WTC11 (cell line): ENCODE results near the gene LRRC8A. TPM values are rescaled to one million over a fixed set of nuclear protein-coding genes. Genes with fewer than 3 reads are reported as not detected.
A peak's percentile ranks its signal among the peaks of the same experiment; 100 is the strongest.

ENCODE experiments used
- ATAC-seq: fragments of 200-7000 bp; cut with Tn5 transposase; 2 replicates; pipeline ENCODE4 v1.10.0; 2021; ENCODE audit warnings: mild to moderate bottlenecking, moderate library complexity
- CTCF ChIA-PET: fragments of 300-600 bp; sonication (Branson Sonifier 250); formaldehyde crosslinking; loops from one replicate; lab custom pipeline; 2021; ENCODE audit warnings: antibody characterized with exemption; lab: Charles Lee
- POLR2A ChIA-PET: fragments of 350-600 bp; sonication (Branson Sonifier 250); formaldehyde crosslinking; loops from one replicate; lab custom pipeline; 2021; ENCODE audit warnings: antibody characterized with exemption; lab: Charles Lee
- DNase-seq: peaks from one replicate; pipeline ENCODE4 v3.0.0; 2021; ENCODE audit warnings: low spot score
- H3K27ac Mint-ChIP-seq: 2 replicates; pipeline ENCODE4 v1.8.0; 2021; ENCODE audit warnings: mixed read lengths
- H3K27me3 Mint-ChIP-seq: 2 replicates; pipeline ENCODE4 v1.8.0; 2021; ENCODE audit warnings: low read depth, mild to moderate bottlenecking, moderate library complexity, mixed read lengths
- H3K36me3 Mint-ChIP-seq: 2 replicates; pipeline ENCODE4 v1.8.0; 2021; ENCODE audit warnings: mixed read lengths
- H3K4me1 Mint-ChIP-seq: 2 replicates; pipeline ENCODE4 v1.8.0; 2022; ENCODE audit warnings: mixed read lengths
- H3K4me3 Mint-ChIP-seq: 2 replicates; pipeline ENCODE4 v1.8.0; 2021; ENCODE audit warnings: mild to moderate bottlenecking, moderate library complexity, mixed read lengths
- H3K9me3 Mint-ChIP-seq: 2 replicates; pipeline ENCODE4 v1.8.0; 2021; ENCODE audit warnings: mixed read lengths
- ELF4 ChIP-seq: sonication (generic); formaldehyde crosslinking; IDR thresholded peaks from 2 replicates; pipeline ENCODE4 v1.8.1; 2022; ENCODE audit warnings: low read depth, mild to moderate bottlenecking, moderate library complexity, missing genetic modification reagents
- ETV6 ChIP-seq: sonication (generic); formaldehyde crosslinking; IDR thresholded peaks from 2 replicates; pipeline ENCODE4 v1.8.1; 2022; ENCODE audit warnings: mild to moderate bottlenecking, missing genetic modification reagents
- FOXJ3 ChIP-seq: sonication (generic); formaldehyde crosslinking; IDR thresholded peaks from 2 replicates; pipeline ENCODE4 v1.9.0; 2021; ENCODE audit warnings: missing genetic modification reagents, mild to moderate bottlenecking, borderline replicate concordance
- GABPB1 ChIP-seq: sonication (generic); formaldehyde crosslinking; IDR thresholded peaks from 2 replicates; pipeline ENCODE4 v1.8.1; 2023; ENCODE audit warnings: mild to moderate bottlenecking, missing genetic modification reagents
- GTF2I ChIP-seq: fragments of 250-450 bp; sonication (Bioruptor Pico); conservative IDR thresholded peaks from 2 replicates; pipeline ENCODE4 v1.4.0; 2021; ENCODE audit warnings: mild to moderate bottlenecking
- JUN ChIP-seq: sonication (generic); formaldehyde crosslinking; IDR thresholded peaks from 2 replicates; pipeline ENCODE4 v1.8.0; 2023; ENCODE audit warnings: mild to moderate bottlenecking, missing genetic modification reagents
- SMAD4 ChIP-seq: sonication (generic); formaldehyde crosslinking; IDR thresholded peaks from 2 replicates; pipeline ENCODE4 v1.8.0; 2022; ENCODE audit warnings: mild to moderate bottlenecking, missing genetic modification reagents
- ZNF317 ChIP-seq: sonication (generic); formaldehyde crosslinking; IDR thresholded peaks from 2 replicates; pipeline ENCODE4 v1.8.1; 2023; ENCODE audit warnings: low read depth, mild to moderate bottlenecking, moderate library complexity, missing genetic modification reagents, borderline replicate concordance
- ZNF423 ChIP-seq: fragments of 250-450 bp; sonication (Bioruptor Pico); IDR thresholded peaks from 2 replicates; pipeline ENCODE4 v2.1.2; 2022; ENCODE audit warnings: mild to moderate bottlenecking, moderate library complexity
- total RNA-seq: library from RNA; stranded (reverse); gene quantifications from 3 replicates; pipeline ENCODE4 v1.2.3, GENCODE V29; 2021
- TF ChIP-seq, protein P1 (sequence below): sonication (generic); formaldehyde crosslinking; IDR thresholded peaks from 2 replicates; pipeline ENCODE4 v1.8.1; 2023; ENCODE audit warnings: mild to moderate bottlenecking, moderate library complexity, missing genetic modification reagents
- TF ChIP-seq, protein P2 (sequence below): fragments of 250-450 bp; sonication (Bioruptor Pico); IDR thresholded peaks from 2 replicates; pipeline ENCODE4 v1.9.0; 2021; ENCODE audit warnings: moderate library complexity, mild to moderate bottlenecking, inconsistent platforms, borderline replicate concordance
- TF ChIP-seq, protein P3 (sequence below): sonication (generic); formaldehyde crosslinking; IDR thresholded peaks from 2 replicates; pipeline ENCODE4 v1.8.1; 2023; ENCODE audit warnings: mild to moderate bottlenecking, missing genetic modification reagents, borderline replicate concordance
- TF ChIP-seq, protein P4 (sequence below): sonication (generic); formaldehyde crosslinking; IDR thresholded peaks from 2 replicates; pipeline ENCODE4 v1.8.0; 2022; ENCODE audit warnings: mild to moderate bottlenecking, missing genetic modification reagents
- TF ChIP-seq, protein P5 (sequence below): fragments of 250-450 bp; sonication (Bioruptor Pico); conservative IDR thresholded peaks from 2 replicates; pipeline ENCODE4 v1.9.0; 2021; ENCODE audit warnings: mild to moderate bottlenecking
- TF ChIP-seq, protein P6 (sequence below): fragments of 250-450 bp; sonication (Bioruptor Pico); IDR thresholded peaks from 2 replicates; pipeline ENCODE4 v1.9.0; 2021; ENCODE audit warnings: mild to moderate bottlenecking, borderline replicate concordance

LRRC8A gene
- total RNA-seq, 1 experiment from 2014 or later: 83.5 TPM

DNA sequence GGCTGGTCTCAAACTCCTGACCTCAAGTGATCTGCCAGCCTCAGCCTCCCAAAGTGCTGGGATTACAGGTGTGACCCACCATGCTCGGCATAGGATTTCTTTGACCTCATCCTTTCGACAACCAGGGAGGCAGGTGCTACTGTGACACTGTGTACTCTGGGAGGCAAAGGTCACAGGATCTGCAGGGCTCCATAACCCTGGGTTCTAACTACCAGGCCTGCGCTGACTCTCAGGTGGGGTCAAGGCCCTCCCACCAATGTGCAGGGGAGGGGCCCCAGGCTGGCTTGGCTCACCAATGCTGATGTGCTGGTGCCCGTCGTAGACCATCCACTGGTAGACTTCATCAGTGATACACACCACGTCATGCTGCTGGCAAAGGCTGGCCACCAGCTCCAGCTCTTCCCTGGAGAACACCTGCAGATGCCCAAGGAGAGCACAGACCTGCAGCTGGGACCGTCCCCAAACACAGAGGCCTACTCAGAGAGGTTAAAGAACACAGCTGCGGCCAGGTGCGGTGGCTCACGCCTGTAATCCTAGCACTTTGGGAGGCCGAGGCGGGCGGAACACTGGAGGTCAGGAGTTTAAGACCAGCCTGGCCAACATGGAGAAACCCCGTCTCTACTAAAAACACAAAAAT lies 45.3 kb upstream of the LRRC8A start:
- no peak for ATAC-seq
- no peaks in the 10 kb centered on the region for H3K9me3 Mint-ChIP-seq
- H3K4me1 Mint-ChIP-seq: no peaks in the 10 kb centered on the region
- H3K27ac Mint-ChIP-seq: no peak overlapping the region
- DNase-seq: no peak
- H3K36me3 Mint-ChIP-seq: peaks cover 42% of the 10 kb centered on the region
- H3K27me3 Mint-ChIP-seq: no peaks in the 10 kb centered on the region
- CTCF ChIA-PET: no interaction called here
- POLR2A ChIA-PET: no interaction called here
- TF ChIP-seq, protein P1, sequence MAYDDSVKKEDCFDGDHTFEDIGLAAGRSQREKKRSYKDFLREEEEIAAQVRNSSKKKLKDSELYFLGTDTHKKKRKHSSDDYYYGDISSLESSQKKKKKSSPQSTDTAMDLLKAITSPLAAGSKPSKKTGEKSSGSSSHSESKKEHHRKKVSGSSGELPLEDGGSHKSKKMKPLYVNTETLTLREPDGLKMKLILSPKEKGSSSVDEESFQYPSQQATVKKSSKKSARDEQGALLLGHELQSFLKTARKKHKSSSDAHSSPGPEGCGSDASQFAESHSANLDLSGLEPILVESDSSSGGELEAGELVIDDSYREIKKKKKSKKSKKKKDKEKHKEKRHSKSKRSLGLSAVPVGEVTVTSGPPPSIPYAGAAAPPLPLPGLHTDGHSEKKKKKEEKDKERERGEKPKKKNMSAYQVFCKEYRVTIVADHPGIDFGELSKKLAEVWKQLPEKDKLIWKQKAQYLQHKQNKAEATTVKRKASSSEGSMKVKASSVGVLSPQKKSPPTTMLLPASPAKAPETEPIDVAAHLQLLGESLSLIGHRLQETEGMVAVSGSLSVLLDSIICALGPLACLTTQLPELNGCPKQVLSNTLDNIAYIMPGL: no peak
- no peak for TF ChIP-seq ZNF317
- TF ChIP-seq, protein P2, sequence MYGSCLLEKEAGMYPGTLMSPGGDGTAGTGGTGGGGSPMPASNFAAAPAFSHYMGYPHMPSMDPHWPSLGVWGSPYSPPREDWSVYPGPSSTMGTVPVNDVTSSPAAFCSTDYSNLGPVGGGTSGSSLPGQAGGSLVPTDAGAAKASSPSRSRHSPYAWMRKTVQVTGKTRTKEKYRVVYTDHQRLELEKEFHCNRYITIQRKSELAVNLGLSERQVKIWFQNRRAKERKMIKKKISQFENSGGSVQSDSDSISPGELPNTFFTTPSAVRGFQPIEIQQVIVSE (CRISPR knock-in tag): no peak
- TF ChIP-seq, protein P3, sequence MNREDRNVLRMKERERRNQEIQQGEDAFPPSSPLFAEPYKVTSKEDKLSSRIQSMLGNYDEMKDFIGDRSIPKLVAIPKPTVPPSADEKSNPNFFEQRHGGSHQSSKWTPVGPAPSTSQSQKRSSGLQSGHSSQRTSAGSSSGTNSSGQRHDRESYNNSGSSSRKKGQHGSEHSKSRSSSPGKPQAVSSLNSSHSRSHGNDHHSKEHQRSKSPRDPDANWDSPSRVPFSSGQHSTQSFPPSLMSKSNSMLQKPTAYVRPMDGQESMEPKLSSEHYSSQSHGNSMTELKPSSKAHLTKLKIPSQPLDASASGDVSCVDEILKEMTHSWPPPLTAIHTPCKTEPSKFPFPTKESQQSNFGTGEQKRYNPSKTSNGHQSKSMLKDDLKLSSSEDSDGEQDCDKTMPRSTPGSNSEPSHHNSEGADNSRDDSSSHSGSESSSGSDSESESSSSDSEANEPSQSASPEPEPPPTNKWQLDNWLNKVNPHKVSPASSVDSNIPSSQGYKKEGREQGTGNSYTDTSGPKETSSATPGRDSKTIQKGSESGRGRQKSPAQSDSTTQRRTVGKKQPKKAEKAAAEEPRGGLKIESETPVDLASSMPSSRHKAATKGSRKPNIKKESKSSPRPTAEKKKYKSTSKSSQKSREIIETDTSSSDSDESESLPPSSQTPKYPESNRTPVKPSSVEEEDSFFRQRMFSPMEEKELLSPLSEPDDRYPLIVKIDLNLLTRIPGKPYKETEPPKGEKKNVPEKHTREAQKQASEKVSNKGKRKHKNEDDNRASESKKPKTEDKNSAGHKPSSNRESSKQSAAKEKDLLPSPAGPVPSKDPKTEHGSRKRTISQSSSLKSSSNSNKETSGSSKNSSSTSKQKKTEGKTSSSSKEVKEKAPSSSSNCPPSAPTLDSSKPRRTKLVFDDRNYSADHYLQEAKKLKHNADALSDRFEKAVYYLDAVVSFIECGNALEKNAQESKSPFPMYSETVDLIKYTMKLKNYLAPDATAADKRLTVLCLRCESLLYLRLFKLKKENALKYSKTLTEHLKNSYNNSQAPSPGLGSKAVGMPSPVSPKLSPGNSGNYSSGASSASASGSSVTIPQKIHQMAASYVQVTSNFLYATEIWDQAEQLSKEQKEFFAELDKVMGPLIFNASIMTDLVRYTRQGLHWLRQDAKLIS (CRISPR knock-in tag): no peak
- TF ChIP-seq, protein P4, sequence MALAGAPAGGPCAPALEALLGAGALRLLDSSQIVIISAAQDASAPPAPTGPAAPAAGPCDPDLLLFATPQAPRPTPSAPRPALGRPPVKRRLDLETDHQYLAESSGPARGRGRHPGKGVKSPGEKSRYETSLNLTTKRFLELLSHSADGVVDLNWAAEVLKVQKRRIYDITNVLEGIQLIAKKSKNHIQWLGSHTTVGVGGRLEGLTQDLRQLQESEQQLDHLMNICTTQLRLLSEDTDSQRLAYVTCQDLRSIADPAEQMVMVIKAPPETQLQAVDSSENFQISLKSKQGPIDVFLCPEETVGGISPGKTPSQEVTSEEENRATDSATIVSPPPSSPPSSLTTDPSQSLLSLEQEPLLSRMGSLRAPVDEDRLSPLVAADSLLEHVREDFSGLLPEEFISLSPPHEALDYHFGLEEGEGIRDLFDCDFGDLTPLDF (CRISPR knock-in tag): no peak
- TF ChIP-seq, protein P5, sequence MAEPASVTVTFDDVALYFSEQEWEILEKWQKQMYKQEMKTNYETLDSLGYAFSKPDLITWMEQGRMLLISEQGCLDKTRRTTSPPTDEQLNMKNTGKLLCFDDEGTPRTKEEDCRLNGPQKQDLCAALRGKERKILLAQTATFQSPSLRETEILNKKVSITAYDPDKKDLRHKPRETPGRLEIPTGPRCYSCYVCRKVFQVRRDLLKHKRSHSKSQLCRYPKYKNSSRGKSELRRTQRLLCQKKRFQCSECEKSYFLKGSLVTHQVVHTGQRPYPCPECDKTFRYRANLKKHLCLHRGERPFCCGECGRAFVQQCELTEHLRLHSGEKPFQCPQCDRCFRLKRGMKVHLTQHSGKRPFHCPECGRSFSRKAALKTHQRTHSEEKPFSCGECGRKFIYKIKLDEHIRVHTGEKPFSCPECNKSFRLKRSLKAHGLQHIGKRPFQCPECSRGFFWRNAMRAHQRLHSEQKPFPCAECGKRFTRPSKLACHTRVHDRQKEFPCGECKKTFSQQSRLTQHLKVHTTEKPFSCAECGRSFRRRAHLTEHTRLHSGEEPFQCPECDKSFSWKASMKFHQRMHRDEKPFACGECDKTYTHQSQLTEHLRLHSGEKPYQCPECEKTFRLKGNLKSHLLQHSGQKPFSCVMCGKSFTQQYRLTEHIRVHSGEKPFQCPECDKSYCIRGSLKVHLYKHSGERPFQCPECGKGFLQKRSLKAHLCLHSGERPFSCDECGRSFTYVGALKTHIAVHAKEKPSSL: no peak
- H3K4me3 Mint-ChIP-seq: no peak overlapping the region

DNA sequence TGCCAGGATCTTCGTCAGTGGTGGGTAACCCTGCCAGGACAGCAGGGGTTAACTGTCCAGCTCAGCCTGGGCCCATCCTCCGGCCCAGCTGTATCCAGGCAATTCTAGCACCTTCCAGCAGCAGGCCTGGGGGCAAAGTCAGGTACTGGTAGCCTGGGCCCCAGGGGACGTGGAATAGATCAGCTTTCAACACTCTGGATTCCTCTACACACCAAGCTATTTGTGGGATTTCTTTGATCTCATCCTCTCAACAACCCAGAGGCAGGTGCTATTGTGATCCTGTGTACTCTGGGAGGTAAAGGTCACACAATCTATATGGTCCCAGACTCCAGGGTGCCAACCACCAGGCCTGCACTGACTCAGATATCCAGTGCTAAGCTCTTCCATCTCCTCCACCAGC lies 43.6 kb upstream of the LRRC8A start:
- no peaks in the 10 kb centered on the region for H3K4me1 Mint-ChIP-seq

DNA sequence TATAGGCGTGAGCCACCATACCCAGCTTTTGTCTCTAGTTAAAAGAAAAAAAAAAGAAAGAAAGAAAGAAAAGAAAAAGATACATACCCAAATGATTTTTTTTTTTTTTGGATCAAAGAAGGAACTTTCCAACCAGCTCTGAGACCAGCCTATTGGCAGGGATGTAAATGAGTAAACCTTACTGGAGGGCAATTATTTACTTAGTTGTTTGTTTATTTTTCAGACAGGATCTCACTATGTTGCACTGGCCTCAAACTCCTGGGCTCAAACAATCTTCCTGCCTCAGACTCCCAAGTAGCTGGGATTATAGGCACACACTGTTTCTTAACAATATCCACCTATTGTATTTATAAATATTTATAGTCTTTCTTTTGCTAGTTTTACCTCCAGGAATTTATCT lies 41.4 kb upstream of the LRRC8A start:
- no peak overlapping the region for H3K4me3 Mint-ChIP-seq
- H3K27me3 Mint-ChIP-seq: no peaks in the 10 kb centered on the region
- H3K36me3 Mint-ChIP-seq: peaks cover 26% of the 10 kb centered on the region
- no peaks in the 10 kb centered on the region for H3K9me3 Mint-ChIP-seq
- ATAC-seq: no peak
- CTCF ChIA-PET: interaction anchor here (0.6 kb wide), 1 partner anchor 87 kb away, joined by 3 read pairs; no protein-coding TSS in a partner anchor
- no peaks in the 10 kb centered on the region for H3K4me1 Mint-ChIP-seq
- POLR2A ChIA-PET: no interaction called here
- H3K27ac Mint-ChIP-seq: no peak overlapping the region
- no peak for DNase-seq
- TF ChIP-seq, protein P1: no peak
- TF ChIP-seq FOXJ3 (no peak), ELF4 (CRISPR knock-in tag) (no peak), SMAD4 (no peak), JUN (CRISPR knock-in tag) (no peak), ETV6 (CRISPR knock-in tag) (no peak)
- TF ChIP-seq, protein P6, sequence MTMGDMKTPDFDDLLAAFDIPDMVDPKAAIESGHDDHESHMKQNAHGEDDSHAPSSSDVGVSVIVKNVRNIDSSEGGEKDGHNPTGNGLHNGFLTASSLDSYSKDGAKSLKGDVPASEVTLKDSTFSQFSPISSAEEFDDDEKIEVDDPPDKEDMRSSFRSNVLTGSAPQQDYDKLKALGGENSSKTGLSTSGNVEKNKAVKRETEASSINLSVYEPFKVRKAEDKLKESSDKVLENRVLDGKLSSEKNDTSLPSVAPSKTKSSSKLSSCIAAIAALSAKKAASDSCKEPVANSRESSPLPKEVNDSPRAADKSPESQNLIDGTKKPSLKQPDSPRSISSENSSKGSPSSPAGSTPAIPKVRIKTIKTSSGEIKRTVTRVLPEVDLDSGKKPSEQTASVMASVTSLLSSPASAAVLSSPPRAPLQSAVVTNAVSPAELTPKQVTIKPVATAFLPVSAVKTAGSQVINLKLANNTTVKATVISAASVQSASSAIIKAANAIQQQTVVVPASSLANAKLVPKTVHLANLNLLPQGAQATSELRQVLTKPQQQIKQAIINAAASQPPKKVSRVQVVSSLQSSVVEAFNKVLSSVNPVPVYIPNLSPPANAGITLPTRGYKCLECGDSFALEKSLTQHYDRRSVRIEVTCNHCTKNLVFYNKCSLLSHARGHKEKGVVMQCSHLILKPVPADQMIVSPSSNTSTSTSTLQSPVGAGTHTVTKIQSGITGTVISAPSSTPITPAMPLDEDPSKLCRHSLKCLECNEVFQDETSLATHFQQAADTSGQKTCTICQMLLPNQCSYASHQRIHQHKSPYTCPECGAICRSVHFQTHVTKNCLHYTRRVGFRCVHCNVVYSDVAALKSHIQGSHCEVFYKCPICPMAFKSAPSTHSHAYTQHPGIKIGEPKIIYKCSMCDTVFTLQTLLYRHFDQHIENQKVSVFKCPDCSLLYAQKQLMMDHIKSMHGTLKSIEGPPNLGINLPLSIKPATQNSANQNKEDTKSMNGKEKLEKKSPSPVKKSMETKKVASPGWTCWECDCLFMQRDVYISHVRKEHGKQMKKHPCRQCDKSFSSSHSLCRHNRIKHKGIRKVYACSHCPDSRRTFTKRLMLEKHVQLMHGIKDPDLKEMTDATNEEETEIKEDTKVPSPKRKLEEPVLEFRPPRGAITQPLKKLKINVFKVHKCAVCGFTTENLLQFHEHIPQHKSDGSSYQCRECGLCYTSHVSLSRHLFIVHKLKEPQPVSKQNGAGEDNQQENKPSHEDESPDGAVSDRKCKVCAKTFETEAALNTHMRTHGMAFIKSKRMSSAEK (CRISPR knock-in tag): no peak

More for the DNA sequence above, 43.6 kb upstream of the LRRC8A start:
- H3K4me3 Mint-ChIP-seq: no peak overlapping the region
- H3K27me3 Mint-ChIP-seq: no peaks in the 10 kb centered on the region
- POLR2A ChIA-PET: interaction anchor here (0.5 to 0.6 kb wide), 2 partner anchors 111 to 114 kb away, joined by 4 to 12 read pairs; no protein-coding TSS in a partner anchor
- CTCF ChIA-PET: interaction anchor here (0.5 to 1.7 kb wide), 3 partner anchors 20 to 216 kb away, joined by 4 to 6 read pairs (median 4); partner anchors contain the start of genes ENDOG and SH3GLB2
- H3K27ac Mint-ChIP-seq: no peak overlapping the region
- no peak for ATAC-seq
- TF ChIP-seq GTF2I: no peak
- 0 out of 2 replicates have a peak, but pooled peaks have one; percentile 18 for TF ChIP-seq GABPB1 (CRISPR knock-in tag)
- TF ChIP-seq ZNF423 (CRISPR knock-in tag): no peak
- H3K36me3 Mint-ChIP-seq: peaks cover 38% of the 10 kb centered on the region
- DNase-seq: no peak
- H3K9me3 Mint-ChIP-seq: no peaks in the 10 kb centered on the region
